ENCODE data around the gene SVIL.

- TF ChIP-seq YY1 (IDR thresholded peaks at IDR 0.05; ENCODE audit: insufficient read depth, insufficient read length) (no peak), ZNF274 (IDR thresholded peaks at IDR 0.05; ENCODE audit: low read depth, low read length) (no peak)
Measured at GRCh38 chr10:29609696-29610095, 25.1 kb downstream of the SVIL start.
